ENCODE results near the gene CPNE5.

CPNE5 gene

DNA sequence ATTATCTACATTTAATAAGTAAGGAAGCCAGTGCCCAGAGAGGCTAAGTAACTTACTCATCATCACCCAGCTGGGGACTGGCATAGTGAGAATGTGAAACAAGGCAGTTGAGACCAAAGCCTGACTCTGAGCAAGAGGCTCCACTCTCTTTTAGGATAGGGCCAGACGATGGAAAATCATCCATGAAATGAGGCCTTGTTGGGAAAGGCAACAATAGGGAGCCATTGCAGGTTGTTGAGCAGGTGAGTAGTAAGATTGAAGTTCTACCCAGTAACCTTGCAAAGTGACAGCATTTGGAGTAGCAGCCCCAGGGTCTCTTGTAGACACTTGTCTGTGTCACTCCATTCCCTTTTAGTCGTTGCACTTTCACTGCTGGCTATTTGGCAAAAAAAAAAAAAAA, 2.5 kb upstream of the CPNE5 start:
- TF ChIP-seq, protein P1, sequence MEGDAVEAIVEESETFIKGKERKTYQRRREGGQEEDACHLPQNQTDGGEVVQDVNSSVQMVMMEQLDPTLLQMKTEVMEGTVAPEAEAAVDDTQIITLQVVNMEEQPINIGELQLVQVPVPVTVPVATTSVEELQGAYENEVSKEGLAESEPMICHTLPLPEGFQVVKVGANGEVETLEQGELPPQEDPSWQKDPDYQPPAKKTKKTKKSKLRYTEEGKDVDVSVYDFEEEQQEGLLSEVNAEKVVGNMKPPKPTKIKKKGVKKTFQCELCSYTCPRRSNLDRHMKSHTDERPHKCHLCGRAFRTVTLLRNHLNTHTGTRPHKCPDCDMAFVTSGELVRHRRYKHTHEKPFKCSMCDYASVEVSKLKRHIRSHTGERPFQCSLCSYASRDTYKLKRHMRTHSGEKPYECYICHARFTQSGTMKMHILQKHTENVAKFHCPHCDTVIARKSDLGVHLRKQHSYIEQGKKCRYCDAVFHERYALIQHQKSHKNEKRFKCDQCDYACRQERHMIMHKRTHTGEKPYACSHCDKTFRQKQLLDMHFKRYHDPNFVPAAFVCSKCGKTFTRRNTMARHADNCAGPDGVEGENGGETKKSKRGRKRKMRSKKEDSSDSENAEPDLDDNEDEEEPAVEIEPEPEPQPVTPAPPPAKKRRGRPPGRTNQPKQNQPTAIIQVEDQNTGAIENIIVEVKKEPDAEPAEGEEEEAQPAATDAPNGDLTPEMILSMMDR (IDR thresholded peaks at IDR 0.05; ENCODE audit: control insufficient read depth, extremely low read depth, insufficient read depth) = no peak
- H3K4me3 ChIP-seq (ENCODE audit: low read depth, low read length) = no peak overlapping the region
- no peak for DNase-seq (ENCODE audit: low read depth)

DNA sequence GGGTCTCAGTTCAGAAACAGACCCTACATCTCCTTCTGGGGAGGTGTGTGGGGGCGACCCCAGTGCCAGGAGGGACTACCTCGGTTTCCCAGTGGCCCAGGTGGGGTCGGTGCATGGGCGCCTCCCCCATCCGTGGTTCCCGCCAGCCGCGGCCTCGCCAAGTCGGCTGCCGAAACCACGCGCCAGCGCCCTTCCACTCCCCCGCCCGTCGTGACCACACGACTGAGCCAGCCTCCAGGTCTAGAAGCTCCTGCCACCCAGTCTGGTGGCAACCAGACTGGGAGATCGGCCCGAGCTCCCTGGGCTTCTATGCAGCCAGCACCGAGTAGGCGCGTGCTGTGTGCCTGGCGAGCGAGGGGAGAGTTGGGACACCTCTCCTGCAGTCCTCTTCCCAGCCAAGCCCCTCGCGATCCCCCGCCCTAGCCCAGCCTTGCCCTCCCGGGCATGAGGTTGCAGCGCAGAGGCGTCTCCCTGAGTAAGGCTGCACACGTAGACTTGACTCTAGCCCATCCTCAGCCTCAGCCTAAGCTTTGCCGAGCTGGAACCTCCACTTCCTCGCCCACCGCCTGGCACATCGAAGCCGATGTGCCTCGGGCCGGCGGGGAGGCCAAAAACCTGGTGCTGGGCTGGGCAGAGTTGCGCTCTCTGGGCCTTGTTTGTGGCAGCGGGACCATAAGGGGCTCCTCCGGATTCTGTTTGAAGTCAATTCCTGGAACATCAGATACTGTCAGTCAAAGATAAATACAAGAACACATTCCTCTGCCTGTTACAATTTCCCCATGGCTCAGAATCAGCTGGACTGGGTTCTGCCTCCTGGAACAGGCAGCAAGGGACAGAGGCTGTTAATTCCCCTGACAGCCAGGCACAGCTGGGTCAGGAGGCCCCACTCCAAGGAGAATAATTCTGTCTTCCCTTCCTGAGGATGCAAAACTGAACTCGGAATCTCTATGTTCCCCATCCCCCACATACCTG, 1.5 kb upstream of the CPNE5 start:
- peak overlapping the region; percentile 33; the same call in 1 of the 2 replicates for H3K4me3 ChIP-seq (ENCODE audit: low read depth, low read length)
- TF ChIP-seq, protein P1 (IDR thresholded peaks at IDR 0.05; ENCODE audit: control insufficient read depth, extremely low read depth, insufficient read depth) = no peak
- DNase-seq (ENCODE audit: low read depth) = no peak

DNA sequence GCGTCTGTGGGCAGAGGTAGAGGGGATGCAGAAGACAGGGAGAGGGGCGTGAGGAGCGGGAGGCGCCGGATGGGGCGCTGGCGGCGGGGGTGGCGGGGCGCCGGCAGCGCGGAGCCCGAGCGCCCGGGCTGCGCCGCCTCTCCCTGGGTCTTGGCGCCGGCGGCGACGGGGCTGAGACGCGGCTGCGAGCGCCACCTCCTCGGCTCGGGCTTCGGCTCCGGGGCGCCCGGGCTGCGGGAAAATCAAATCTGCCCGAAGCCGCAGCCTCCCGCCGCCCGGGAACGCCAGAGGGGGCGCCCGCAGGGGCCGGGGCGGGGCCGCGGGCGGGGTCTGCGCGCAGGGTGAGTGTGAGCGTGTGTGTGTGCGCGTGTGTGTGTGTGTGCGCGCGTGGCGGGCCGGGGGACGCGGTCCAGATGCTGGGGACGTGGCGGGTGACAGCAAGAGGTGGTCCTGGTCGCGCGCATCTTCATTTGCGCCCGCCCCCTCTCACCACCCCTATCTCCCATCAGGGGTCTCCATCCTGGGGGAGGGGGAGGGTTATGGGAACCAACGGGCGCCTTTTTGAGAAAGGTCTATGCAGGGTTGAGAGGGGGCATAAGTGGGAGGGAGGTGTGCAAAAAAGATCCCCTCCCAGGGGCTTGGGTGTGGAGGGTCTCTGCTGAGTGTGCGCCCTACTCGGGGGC, 646 bp upstream of the CPNE5 start:
- TF ChIP-seq, protein P1 (IDR thresholded peaks at IDR 0.05; ENCODE audit: control insufficient read depth, extremely low read depth, insufficient read depth) = peak; percentile 46
- no peak for DNase-seq (ENCODE audit: low read depth)
- H3K4me3 ChIP-seq (ENCODE audit: low read depth, low read length) = peak overlapping the region; percentile 33

DNA sequence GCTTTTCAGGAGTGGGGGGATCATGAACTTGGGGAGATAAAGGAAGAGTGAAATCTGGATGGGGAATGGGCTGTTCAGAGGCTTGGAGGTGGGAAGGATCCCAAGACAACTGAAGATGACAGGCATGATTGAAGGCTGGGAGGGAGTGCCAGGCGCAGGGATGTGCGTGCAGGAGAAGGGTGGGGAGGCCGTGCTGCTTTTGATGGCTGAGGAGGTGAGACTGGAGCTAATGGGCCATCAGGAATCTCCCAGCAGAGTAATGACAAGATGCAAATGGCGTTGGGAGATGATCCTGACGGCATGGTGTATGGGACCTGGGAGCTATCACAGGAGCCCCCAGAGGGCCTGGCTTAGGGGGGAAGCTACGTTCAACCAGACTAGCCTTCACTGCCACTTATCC, 1.6 kb downstream of the CPNE5 start:
- no peak overlapping the region for H3K4me3 ChIP-seq (ENCODE audit: low read depth, low read length)
- TF ChIP-seq, protein P1 (IDR thresholded peaks at IDR 0.05; ENCODE audit: control insufficient read depth, extremely low read depth, insufficient read depth) = no peak
- DNase-seq (ENCODE audit: low read depth) = no peak

DNA sequence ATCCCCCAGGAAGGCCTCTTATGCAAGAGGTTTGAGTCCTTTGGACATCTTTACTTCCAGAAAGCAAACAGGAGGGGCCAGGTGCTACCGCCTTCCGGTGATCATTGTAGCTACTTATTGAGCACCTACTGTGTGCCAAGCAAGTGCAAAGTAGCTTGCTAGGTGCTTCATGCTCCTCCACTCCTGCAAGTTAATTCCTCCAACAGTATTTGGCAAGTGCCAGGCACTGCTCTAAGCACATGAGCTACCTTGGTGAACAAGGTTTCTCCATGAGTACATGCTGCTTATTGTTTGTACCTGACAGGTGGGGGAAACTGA, 2.3 kb downstream of the CPNE5 start:
- no peak for DNase-seq (ENCODE audit: low read depth)
- TF ChIP-seq, protein P1 (IDR thresholded peaks at IDR 0.05; ENCODE audit: control insufficient read depth, extremely low read depth, insufficient read depth) = no peak
- H3K4me3 ChIP-seq (ENCODE audit: low read depth, low read length) = no peak overlapping the region

DNA sequence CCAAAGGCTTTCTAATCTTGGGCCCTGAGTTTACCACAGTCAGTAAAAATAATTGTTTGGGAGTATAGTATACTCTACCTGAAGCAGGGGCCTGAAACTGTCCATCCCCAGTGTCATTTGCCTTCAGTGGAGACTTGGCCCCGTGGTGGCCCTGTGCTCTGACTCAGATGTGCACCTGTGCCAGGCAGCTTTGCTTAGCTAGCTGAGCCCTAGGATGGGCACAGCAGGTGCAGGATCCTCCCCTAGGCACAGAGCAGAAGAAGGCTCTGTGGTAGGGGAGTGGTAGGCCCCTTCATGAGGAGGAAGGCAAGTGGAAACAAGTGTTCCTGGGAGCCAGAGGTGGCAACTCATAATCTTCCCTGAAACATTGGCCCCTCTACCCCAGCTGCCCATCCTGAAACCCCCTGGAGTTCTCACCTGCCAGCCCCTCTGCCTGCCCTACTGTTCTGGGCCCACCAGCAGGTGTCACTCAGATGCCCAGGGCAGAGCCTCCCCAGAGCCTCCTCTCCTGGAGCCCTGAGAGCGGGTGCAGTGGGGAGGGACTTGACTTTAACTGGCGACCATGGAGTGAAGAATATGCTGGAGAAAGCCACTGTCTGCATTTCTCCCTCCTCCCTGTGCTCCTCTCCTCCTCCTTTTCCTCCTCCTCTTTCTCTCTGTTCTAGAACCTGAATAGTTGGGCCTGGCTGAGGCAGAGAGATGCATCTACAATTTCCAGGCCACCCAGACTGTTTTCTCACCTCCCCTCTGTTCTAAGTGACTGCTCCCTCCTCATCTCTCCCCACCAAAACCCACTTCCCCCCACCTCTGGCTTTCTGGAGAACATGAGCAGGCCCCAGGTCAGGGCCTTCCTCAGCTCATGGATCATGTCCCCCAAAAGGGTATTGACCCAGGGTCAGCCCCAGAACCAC, 2.9 kb downstream of the CPNE5 start:
- TF ChIP-seq, protein P1 (IDR thresholded peaks at IDR 0.05; ENCODE audit: control insufficient read depth, extremely low read depth, insufficient read depth) = no peak

More for the DNA sequence above, 2.9 kb downstream of the CPNE5 start:
- H3K4me3 ChIP-seq (ENCODE audit: low read depth, low read length) = no peak overlapping the region
- DNase-seq (ENCODE audit: low read depth) = no peak

Data from LNCaP clone FGC (cell line).